HG03439 (cell line): ENCODE data around the gene CPD.
A peak's percentile ranks its signal among the peaks of the same experiment; 100 is the strongest.
"Not testable (repeated sequence)": the region's sequence is repeated elsewhere in the genome, so short reads cannot be mapped to it uniquely, and the experiment has no call there.

Source experiments
- ATAC-seq: cut with Tn5 transposase; IDR thresholded peaks from one replicate; pipeline ENCODE4 v1.9.1; 2021; ENCODE audit warnings: mild to moderate bottlenecking, moderate library complexity; ENCODE audit not compliant: unreplicated experiment

The CPD gene

DNA sequence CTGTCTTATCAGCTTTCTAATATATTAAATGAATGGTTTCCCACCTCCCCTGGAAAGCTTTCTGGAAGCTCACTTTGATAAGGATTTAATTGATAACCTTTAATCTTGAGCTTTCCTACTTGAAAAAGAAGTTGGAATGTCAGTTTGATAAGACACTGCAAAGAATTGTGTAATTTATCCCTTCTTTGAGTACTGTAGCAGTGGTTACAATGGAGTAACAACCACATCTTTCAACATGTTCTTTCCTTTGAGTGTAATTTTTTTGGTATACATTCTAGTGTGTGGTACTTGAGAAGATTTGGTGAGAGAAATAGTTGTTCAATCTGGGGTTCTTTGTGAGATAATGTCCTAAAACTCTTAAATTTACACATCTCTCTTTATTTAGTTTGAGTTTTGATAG, 43.4 kb downstream of the CPD start:
- no peak for ATAC-seq

DNA sequence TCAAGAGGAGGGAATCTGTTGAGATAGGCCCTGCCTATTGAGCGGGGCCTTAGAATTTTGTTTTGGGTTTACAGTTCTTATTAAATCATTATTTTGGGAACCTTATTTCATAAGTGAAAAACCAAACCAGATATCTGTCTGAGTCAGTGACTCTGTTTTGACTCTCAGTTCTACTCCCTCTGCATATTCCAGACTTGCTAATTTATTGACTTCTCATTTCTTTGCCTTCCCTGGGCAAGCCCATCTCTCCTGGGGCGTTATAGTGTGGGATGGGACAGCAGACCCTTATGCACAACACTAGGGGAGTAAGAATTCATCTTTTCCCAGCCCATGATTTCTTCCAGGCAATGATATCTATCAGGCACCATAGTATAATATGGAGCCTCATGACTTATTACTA, 45.7 kb downstream of the CPD start:
- ATAC-seq: no peak

- ATAC-seq: no peak
These were observed 47.6 kb downstream of the CPD start for GRCh38 chr17:30426292-30426691.

DNA sequence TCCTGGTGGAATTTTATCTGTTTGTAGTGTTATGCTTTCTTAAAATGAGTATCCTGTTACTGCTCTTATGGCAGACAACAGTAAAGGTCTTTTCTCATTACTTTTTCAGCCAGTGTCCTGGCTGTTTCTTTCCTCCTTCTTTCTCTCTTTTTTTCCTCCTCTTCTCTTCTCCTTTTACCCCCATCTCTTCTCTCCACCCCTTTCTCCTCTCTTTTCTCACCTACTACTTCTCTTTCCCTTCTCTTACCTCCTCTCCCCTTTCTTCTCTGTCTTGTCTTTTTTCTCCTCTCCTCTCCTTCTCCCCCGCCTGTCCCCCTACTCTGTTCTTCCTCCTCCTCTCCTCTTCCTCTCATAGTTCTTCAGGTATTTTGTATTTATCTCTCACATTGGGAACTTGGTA, 48.9 kb downstream of the CPD start:
- no peak for ATAC-seq

DNA sequence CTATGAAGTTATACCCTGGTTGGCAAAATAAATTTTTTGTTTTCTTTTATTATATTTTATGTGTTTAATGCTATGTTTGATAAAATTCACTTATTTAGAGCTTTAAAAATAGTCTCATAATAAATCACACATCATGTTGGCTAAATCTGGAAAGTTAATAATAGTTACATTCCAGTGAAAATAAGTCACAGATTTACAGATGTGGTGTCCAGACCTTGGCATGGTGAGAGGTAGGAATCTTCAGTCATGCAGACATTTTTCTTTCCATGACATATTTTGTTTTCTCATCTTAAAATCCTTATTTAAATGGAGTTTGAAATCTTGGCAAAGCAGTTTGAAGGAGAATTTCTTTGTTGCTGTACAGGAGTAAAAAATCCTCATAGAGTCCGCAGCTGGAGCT, 50.4 kb downstream of the CPD start:
- no peak for ATAC-seq

DNA sequence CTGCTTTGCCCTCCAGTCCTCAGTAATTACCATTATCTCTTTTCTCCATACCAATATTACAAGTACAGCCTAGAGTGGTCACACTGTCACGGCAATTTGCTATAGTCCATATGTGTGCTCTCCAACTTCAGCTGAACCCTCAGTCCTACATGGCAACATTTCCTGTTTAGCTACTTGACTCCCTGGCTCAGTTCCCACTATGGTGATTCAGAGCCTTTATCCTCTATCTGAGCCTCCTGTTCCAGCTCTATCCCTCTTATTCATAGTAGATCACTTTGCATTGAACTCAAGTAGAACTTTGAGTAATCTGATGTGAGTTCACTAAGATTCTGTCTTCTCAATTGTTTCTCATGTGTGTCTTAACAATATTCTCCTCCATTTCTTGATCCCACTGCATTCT, 54.8 kb downstream of the CPD start:
- no peak for ATAC-seq

DNA sequence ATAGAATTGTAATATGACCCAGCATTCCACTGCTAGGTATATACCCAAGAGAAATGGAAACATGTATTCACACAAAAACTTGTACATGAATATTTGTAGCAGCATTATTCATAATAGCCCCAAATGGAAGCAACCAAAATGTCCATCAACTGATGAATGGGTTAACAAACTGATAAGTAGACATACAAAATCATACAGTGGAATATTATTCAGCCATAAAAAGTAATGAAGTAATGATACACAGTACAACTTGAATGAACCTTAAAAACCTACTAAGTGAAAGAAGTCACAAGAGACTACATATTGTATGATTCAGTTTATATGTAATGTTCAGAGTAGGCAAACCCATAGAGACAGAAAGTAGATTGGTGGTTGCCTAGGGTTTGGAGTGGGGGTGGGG, 58.0 kb downstream of the CPD start:
- no peak for ATAC-seq

GRCh38 chr17:30443721-30444120, 65.0 kb downstream of the CPD start:
- no peak for ATAC-seq

DNA sequence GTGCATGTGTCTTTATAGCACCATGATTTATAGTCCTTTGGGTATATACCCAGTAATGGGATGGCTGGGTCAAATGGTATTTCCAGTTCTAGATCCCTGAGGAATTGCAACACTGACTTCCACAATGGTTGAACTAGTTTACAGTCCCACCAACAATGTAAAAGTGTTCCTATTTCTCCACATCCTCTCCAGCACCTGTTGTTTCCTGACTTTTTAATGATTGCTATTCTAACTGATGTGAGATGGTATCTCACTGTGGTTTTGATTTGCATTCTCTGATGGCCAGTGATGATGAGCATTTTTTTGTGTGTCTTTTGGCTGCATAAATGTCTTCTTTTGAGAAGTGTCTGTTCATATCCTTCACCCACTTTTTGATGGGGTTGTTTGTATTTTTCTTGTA, 67.9 kb downstream of the CPD start:
- not testable (repeated sequence) for ATAC-seq

- ATAC-seq: no peak
These were observed 70.8 kb downstream of the CPD start for GRCh38 chr17:30449480-30449879.

- no peak for ATAC-seq
These were observed 71.6 kb downstream of the CPD start for GRCh38 chr17:30450125-30451027.

- no peak for ATAC-seq
These were observed 75.9 kb downstream of the CPD start for GRCh38 chr17:30454635-30455034.

DNA sequence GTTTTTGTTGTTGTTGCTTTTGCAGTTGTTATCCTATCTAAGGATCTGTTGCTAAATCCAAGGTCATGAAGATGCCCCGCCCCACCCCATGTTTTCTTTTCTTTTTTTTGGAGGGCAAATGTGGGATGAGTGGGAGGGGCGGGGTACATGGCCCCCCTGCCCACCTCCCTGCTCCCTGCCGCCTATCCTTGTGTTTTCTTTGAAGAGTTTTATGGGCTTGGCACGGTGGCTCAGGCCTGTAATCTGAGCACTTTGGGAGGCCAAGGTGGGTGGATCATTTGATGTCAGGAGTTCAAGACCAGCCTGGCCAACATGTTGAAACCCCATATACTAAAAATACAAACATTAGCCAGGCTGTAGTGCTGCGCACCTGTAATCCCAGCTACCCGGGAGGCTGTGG, 79.6 kb downstream of the CPD start:
- ATAC-seq: no peak

DNA sequence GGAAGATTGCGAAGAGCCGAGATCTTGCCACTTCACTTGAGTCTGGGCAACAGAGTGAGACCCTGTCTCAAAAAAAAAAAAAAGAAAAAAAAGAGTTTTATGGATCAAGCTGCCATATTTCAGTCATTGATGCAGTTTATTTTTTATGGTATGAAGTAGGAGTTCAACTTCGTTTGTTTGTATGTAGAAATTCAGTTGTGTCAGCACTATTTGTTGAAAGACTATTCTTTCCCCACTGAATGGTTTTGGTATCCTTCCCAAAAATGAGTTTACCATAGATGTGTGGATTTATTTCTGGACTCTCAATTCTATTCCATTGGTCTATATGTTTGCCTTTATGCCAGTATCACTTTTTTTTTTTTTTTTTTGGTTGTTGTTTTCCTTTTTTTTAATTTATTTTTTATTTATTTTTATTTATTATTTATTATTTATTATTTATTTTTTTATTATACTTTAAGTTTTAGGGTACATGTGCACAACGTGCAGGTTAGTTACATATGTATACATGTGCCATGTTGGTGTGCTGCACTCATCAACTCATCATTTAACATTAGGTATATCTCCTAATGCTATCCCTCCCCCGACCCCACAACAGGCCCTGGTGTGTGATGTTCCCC, 80.2 kb downstream of the CPD start:
- not testable (repeated sequence) for ATAC-seq

GRCh38 chr17:30468465-30468864, 89.7 kb downstream of the CPD start:
- ATAC-seq: no peak

DNA sequence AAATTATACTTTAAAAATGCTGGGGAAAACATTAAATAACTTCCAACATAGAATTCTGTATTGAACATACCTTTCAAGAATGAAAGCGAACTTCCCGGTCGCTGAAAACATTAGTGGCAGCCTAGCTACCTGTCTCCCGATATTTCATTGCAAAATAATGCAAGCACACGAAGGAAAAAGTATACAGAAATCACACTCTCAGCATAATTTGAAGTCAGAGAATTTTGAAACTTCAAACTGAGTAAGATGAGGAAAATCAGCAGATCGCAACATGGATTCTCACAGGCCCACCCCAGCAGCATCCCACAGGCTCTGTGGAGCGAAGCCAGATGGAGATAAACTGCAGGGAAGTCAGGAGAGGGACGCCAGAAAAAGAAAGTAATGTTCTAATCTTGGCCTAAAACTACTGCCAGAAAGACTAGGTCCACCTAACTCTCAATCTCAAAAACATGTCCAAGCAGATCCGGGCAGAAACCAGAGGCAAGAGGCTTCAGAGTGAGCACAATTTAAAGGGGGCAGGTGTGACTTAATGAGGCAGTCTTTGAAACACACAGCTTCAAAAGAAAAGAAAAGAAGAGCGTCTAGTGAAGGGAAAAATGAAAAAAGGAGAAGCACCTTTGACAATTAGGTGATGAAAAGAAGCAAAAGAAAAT, 93.6 kb downstream of the CPD start:
- ATAC-seq: no peak

- ATAC-seq: no peak
These were observed 96.5 kb downstream of the CPD start for GRCh38 chr17:30475206-30475605.

GRCh38 chr17:30476726-30477082, 98.0 kb downstream of the CPD start:
- peak; percentile 15 for ATAC-seq

- ATAC-seq: peak; percentile 97
These were observed 98.5 kb downstream of the CPD start, which contains the start of gene GOSR1 for GRCh38 chr17:30477083-30477773. Gene GOSR1 (plus strand): TSS chr17:30477408. CDS start chr17:30477434, 26 bp downstream.

DNA sequence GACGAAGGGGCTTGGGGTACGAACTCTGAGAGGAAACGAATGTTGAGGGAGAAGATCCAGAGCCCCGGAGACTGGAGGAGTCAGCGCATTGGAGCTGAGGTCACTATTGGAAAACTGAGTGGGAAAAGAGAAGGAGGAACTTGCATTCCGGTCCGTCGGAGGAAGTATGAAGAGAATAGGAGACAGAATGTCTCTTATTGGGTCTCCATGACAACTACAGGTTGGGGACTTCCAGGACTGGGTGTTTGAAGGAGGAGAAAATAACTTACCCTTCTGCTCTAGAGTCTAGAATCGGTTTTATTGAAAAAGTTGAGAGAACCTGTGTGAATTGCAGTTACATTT, 99.0 kb downstream of the CPD start:
- peak; percentile 8 for ATAC-seq

DNA sequence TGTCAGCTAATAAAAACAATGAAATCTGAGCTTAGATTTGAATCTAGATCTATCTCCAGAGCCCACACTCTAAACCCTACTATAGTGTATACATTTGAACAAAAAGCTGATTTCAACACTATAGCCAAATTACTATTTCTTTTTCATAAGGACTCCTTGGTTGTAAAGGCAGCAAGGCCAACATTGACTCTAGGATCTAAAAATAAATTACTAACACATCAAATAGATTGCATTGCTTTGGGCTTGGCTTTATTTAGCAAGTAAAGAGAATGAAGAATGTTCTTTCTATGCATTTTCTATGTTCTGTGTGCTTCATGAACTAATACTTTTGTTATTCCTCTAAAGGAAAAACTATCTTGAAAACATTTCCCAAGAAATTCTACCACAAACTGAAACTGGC, 103.8 kb downstream of the CPD start:
- no peak for ATAC-seq
